ENCODE results near the gene MYOD1.

Gene MYOD1

GRCh38 chr11:17719028-17719937 lies at the start of gene MYOD1:
Gene MYOD1 (plus strand): TSS chr11:17719571. CDS start chr11:17719783, 212 bp downstream.
- DNase-seq = peak; percentile 20

GRCh38 chr11:17672469-17672868 lies 46.9 kb upstream of the MYOD1 start:
- no peak for DNase-seq

- DNase-seq = no peak
These were observed 45.4 kb upstream of the MYOD1 start for GRCh38 chr11:17673951-17674350.

GRCh38 chr11:17682848-17683247 lies 36.5 kb upstream of the MYOD1 start:
- DNase-seq = no peak

GRCh38 chr11:17683377-17684161 lies 35.8 kb upstream of the MYOD1 start:
- DNase-seq = no peak

GRCh38 chr11:17684550-17684949 lies 34.8 kb upstream of the MYOD1 start:
- no peak for DNase-seq

GRCh38 chr11:17686231-17686980 lies 33.0 kb upstream of the MYOD1 start:
- DNase-seq = no peak

GRCh38 chr11:17687946-17688670 lies 31.3 kb upstream of the MYOD1 start:
- no peak for DNase-seq

- no peak for DNase-seq
These were observed 27.8 kb upstream of the MYOD1 start for GRCh38 chr11:17691550-17691949.

GRCh38 chr11:17691976-17692375 lies 27.4 kb upstream of the MYOD1 start:
- DNase-seq = no peak

GRCh38 chr11:17692931-17693330 lies 26.4 kb upstream of the MYOD1 start:
- no peak for DNase-seq

GRCh38 chr11:17693531-17693930 lies 25.8 kb upstream of the MYOD1 start:
- no peak for DNase-seq

GRCh38 chr11:17694494-17695110 lies 24.8 kb upstream of the MYOD1 start:
- DNase-seq = no peak

- DNase-seq = no peak
These were observed 23.6 kb upstream of the MYOD1 start for GRCh38 chr11:17695454-17696441.

GRCh38 chr11:17696741-17697140 lies 22.6 kb upstream of the MYOD1 start:
- no peak for DNase-seq

- no peak for DNase-seq
These were observed 22.0 kb upstream of the MYOD1 start for GRCh38 chr11:17697175-17697949.

GRCh38 chr11:17699147-17700114 lies 19.9 kb upstream of the MYOD1 start:
- DNase-seq = no peak

GRCh38 chr11:17700991-17701390 lies 18.4 kb upstream of the MYOD1 start:
- DNase-seq = no peak

GRCh38 chr11:17702876-17703275 lies 16.5 kb upstream of the MYOD1 start:
- DNase-seq = no peak
